HepG2 (cell line): ENCODE results near the gene ANKRD13C.
"Not testable (repeated sequence)": the region's sequence is repeated elsewhere in the genome, so short reads cannot be mapped to it uniquely, and the experiment has no call there.

ENCODE experiments used
- CHD4 ChIP-seq: fragments of 200-600 bp; sonication (generic); IDR thresholded peaks from 2 replicates; pipeline ENCODE4 v1.7.0; 2017; ENCODE audit warnings: mild to moderate bottlenecking, low read length, borderline replicate concordance
- FOSL2 ChIP-seq: sonication (generic); formaldehyde crosslinking; IDR thresholded peaks from 2 replicates; pipeline ENCODE4 v1.4.0; 2020; ENCODE audit warnings: missing genetic modification reagents
- MTF2 ChIP-seq: sonication (generic); formaldehyde crosslinking; IDR thresholded peaks from 2 replicates; pipeline ENCODE4 v1.5.0; 2020; ENCODE audit warnings: missing genetic modification reagents, borderline replicate concordance
- MYC ChIP-seq: sonication (generic); formaldehyde crosslinking; IDR thresholded peaks from 2 replicates; pipeline ENCODE4 v1.9.0; 2021; ENCODE audit warnings: missing genetic modification reagents, borderline replicate concordance
- NCOR1 ChIP-seq: fragments of 200-600 bp; sonication (generic); IDR thresholded peaks from 2 replicates; pipeline ENCODE4 v1.7.0; 2017; ENCODE audit warnings: antibody characterized with exemption, low read length, borderline replicate concordance
- TBP ChIP-seq: sonication (generic); formaldehyde crosslinking; IDR thresholded peaks from 2 replicates; pipeline ENCODE4 v1.5.0; 2020; ENCODE audit warnings: missing genetic modification reagents
- UBTF ChIP-seq: sonication (generic); formaldehyde crosslinking; IDR thresholded peaks from 2 replicates; pipeline ENCODE4 v1.4.0; 2020; ENCODE audit warnings: mild to moderate bottlenecking, missing genetic modification reagents
- ZNF3 ChIP-seq: IDR thresholded peaks from 2 replicates; pipeline ENCODE4 v1.7.0; 2017; ENCODE audit warnings: inconsistent platforms
- ZSCAN29 ChIP-seq: sonication (generic); formaldehyde crosslinking; conservative IDR thresholded peaks from 2 replicates; pipeline ENCODE4 v1.4.0; 2020; ENCODE audit warnings: mild to moderate bottlenecking, missing genetic modification reagents
- TF ChIP-seq, protein P1 (sequence below): sonication (generic); formaldehyde crosslinking; IDR thresholded peaks from 2 replicates; pipeline ENCODE4 v1.5.0; 2020; ENCODE audit warnings: mild to moderate bottlenecking, missing genetic modification reagents, moderate library complexity

- not testable (repeated sequence) for TF ChIP-seq UBTF; NCOR1; ZNF3 (CRISPR knock-in tag); ZSCAN29 (CRISPR knock-in tag); CHD4; MTF2 (CRISPR knock-in tag); MYC (CRISPR knock-in tag); FOSL2; TBP (CRISPR knock-in tag)
- TF ChIP-seq, protein P1, sequence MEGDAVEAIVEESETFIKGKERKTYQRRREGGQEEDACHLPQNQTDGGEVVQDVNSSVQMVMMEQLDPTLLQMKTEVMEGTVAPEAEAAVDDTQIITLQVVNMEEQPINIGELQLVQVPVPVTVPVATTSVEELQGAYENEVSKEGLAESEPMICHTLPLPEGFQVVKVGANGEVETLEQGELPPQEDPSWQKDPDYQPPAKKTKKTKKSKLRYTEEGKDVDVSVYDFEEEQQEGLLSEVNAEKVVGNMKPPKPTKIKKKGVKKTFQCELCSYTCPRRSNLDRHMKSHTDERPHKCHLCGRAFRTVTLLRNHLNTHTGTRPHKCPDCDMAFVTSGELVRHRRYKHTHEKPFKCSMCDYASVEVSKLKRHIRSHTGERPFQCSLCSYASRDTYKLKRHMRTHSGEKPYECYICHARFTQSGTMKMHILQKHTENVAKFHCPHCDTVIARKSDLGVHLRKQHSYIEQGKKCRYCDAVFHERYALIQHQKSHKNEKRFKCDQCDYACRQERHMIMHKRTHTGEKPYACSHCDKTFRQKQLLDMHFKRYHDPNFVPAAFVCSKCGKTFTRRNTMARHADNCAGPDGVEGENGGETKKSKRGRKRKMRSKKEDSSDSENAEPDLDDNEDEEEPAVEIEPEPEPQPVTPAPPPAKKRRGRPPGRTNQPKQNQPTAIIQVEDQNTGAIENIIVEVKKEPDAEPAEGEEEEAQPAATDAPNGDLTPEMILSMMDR (CRISPR knock-in tag), result not testable (repeated sequence)
Observed at GRCh38 chr1:70371586-70371985, 17.1 kb upstream of the ANKRD13C start.
